T-helper 9 cell (primary cell): ENCODE results near the gene FAM118B.
"Not testable (repeated sequence)": the region's sequence is repeated elsewhere in the genome, so short reads cannot be mapped to it uniquely, and the experiment has no call there.

Experiments used
- DNase-seq: peaks from one replicate; pipeline ENCODE4 v3.0.0-alpha.2; 2020

Gene FAM118B

DNA sequence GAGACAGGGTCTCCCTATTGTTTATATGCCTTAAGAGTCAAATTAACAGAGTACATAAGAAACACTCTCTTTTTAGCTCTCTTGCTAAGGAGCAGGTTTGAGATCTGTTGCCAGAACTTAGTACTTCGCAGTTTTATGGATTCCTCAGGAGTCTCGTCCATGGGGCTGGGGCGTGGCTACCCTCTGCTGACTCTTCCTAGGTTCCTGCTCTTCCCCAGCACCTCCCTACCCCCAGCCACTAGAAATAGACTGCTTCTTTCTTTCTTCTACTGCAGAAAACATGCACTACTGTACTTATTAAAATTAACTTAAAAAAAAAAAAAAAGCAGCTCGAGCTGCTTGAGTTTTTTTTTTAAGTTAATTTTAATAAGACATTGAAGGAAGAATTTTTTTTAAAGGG lies 8.0 kb downstream of the FAM118B start:
- DNase-seq: no peak

DNA sequence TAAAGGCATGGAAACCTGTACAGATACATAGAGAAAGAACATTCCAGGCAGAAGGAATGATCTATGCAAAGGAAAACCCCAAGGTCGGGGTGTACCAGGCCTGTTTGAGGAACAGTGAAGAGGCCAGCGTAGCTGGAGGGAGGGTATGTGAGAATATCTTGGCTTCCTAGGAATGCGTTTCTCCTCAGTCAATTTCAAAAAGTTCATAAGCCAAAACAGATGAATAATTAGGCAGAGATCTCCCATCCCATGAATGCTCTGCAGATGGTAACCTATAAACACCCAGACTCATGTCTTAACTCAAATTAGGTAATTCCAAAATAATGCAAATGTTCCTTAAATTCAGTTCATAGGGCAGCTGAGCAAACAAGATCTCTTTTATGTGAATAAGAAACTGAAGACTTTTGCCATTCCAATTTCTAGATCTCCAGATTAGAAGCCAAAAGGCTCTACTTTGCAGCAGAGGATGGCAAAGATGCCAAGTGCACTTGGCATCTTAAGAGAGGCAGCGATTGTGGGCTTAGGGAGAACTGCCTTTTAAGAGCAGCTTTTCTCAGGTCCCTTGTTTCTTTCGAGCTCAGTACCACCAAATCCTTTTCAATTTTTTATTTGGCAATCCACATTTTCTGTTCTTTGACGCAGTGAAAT lies 13.2 kb downstream of the FAM118B start:
- DNase-seq: no peak

DNA sequence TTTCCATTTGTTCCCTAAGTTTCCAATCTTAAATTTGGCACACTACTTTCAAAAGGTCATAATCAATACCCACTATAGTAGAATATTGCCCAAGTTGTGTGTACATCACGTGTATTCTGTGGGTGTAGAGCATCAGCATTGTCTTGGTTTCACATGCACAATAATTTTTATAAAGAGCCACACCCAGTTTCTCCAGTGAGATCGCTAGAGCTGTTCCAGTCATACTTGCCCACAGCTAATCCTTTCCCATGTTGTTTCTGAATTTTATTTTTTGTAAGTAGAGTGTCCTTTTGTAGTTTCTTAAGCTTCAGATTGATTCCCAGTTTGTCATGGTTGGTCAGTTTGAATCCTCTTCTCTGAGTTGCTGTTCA lies 13.7 kb downstream of the FAM118B start:
- no peak for DNase-seq

DNA sequence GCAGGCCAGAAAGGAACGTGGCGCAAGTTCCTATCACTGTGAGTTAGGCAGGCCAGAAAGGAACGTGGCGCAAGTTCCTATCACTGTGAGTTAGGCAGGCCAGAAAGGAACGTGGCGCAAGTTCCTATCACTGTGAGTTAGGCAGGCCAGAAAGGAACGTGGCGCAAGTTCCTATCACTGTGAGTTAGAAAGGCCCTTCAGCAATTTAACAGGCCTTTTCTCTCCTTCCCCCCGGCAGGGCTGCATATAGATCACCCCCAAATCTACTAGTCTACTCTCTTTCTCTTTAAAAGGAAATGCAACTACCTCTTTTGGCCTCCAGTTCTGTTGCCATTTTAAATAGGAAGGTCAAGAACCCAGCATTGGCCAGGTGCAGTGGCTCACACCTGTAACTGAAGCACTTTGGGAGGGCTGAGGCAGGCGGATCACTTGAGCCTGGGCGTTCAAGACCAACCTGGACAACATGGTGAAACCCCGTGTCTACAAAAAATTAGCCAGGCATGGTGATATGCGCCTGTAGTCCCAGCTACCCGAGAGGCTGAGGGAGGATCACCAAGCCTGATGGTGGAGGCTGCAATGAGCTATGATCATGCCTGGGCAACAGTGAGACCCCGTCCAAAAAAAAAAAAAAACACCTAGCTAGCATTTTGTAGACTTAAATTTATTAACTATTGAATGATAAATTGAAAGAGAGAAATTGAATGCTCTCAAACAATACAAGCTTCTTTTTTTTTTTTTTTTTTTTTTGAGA lies 14.9 kb downstream of the FAM118B start:
- DNase-seq: no peak

DNA sequence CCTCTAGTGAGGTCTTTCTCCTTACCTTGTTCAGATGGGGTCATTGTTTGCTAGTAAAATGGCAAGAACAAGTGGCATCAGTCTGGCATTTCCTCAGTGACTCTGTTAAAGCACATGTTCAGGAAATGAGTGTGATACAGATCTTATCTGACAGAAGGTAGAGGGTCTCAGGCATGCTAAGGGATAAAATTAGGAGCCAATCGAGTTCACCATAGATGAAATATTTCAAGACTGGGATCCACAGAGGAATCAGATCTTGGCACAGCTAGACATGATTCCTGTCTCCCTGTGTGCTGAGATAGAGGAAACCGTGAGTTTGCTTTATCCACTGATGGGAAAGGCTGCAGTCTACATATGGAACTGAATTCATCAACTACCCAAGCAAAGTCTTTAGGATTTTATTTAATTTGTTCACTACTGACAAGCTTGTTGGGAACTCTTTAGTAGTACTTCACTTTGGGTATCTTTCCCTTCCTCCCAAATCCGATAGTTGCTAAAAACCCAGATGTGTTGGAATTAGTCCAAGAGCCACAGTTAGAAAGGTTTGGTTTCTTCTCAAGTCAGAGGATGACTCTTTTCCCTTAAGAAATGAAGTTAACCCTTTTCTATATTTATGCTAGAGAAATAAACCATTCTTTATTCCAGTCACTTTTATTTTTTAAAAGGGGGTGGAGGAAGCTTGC lies 18.4 kb downstream of the FAM118B start:
- no peak for DNase-seq

DNA sequence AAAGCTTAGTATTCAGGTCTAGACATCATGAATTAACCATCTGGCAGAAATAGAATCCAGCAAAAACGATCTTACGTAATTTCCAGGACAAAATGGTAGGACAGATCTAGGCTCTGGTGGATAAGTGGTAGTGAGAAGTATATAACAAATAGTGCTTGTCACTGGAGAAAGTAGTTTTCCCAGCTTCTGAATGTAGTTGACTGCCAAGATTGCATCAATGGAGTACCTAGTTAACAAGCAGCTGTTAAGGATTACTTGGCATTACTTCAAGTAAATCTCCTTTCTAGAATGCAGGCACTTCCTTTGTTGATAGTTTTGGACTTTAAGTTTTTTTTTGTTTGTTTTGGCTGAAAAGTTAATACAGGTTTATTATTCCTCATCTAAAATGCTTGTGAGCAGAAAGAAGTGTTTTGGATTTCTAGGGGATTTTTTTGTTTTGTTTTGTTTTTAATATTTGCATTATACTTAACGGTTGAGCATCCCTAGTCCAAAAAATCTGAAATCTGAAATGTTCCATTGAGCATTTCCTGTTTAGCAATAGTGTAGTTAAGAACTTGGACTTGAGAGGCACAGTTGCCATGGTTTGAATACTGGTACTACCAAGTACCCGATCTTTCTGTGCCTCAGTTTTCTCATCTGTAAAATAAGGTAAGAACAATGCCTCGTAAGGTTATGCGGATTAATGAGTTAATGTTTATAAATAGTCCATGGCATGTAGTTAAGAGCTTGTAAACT lies 20.3 kb downstream of the FAM118B start:
- no peak for DNase-seq

DNA sequence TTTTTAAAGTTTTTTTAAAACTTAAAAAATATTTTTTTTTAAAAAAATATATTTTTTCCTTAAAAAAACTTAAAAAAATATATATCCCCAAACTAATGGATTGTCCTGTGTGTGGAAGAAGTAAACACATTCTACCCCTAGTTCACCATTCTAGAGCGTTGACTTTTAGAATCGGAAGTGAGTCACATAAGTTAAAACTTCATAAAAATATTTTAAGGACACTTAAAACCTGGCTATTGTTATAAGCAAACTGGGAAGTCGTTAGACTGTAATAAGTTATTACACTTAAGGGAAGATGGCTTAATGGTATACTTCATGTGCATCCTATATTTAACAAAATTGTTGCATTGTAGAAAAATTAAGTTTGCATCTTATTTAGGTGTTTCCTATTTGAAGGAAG lies 21.1 kb downstream of the FAM118B start:
- no peak for DNase-seq

DNA sequence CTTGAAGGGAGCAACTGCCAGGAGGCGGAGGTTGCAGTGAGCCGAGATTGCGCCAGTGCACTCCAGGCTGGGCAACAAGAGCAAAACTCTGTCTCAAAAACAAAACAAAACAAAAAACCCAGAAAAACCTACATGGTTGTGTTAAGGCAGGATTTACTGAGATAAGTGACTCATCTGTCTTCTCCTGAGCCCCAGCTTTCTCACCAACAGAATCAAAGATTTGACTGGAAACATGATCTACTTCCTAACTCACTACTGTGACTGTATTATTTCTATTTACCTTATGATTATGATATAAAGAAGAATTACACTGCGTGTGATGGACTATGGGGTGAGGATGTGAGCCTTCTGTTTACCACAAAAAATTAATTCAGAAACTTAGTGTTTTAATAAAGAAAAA lies 21.8 kb downstream of the FAM118B start:
- DNase-seq: no peak

DNA sequence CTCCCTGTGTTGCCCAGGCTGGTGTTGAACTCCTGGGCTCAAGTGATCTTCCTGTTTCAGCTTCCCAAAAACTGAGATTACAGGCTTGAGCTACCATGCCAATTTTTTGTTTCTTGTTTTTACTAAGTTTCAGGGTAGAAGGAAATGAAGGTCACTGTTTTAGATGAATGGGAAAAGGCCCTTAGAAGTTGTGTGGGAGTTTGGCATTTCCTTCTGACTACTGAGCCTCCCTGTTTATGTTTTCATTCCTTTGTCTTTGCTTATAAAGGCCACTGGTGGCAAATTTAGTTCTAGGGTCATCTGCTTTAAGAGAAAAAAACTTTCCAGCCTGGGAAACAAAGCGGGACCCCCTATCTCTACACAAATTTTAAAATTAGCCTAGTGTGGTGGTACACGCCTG lies 35.1 kb downstream of the FAM118B start:
- no peak for DNase-seq

DNA sequence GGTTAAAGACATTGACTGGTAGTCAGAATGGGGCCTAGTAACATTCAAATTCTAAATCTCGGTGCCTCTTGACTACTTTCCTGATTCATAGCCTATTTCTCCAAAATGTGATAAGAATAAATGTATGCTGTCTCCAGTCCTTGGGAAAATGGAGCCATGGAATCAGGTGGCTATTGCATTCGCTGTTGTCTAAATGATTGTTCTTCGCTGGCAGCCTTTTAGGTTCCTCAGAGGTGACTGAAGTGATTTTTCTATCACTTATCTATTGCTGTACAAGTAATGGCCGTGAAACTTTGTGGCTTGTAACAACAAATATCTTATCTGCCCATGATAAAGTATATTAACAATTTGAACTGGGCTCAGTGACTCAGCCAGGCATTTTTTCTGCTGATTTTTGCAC lies 41.7 kb downstream of the FAM118B start:
- DNase-seq: no peak

DNA sequence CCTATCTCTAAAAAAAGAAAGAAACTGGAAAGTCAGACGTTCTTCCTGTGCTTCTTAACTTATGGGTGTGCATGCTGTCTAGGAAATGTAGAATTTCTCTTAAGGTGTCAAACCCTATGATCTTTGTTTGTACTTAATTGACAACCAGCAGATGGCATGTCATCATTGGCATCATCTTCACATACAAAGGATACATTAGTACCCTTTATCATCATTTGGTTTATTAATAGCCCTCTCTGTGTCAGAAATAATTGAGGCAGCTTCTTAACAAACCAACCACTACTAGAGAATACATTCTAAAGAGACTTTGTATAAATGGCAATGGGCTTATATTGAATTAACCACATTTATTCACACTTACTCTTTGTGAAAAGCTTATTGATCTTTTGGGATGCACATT lies 43.2 kb downstream of the FAM118B start:
- no peak for DNase-seq

DNA sequence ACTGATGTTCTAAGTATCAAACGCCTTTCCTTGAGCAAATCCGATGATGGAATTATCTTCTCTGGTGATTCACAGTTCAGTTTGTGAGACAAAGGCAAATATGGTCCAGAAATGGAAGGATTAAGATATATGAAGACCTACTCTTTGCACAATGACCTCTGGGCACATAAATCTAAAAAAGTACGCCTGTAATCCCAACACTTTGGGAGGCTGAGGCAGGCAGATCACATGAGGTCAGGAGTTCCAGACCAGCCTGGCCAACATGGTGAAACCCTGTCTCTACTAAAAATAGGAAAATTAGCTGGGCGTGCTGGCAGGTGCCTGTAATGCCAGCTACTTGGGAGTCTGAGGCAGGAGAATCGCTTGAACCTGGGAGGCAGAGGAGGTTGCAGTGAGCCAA lies 43.9 kb downstream of the FAM118B start:
- not testable (repeated sequence) for DNase-seq

DNA sequence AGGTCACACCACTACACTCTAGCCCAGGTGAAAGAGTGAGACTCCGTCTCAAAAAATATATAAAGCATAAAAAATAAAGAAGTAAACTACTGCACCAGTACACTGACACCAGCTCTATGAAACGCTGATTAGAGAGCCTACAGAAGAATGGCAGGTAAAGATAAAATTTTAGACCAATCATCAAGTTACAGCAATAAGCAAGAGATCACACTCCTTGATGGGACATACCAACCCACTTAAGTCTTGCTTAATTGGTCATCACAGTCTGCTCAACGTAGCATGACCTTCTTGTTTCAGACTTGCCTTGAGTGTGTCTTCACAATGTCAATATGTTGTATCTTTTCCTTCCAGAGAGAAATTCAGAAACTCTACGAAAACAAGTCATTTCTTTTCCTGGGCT lies 44.6 kb downstream of the FAM118B start:
- no peak for DNase-seq

DNA sequence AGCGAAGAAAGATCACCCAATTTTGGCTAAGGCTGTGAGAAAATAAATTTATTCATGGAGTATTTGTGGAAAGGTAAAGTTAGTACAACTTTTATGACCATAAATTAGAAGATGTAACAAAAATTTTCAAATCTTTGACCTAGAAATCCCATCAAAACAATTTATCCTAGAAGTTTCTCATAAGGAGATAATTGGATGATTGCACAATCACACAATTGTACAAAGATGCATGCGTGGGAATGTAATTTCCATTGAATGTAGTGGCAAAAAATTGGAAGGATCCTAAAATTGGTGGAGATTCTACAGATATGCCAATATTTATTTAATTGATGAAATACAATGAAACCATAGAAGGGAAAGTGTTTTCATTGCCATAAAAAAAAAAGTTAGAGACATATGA lies 45.6 kb downstream of the FAM118B start:
- DNase-seq: no peak

DNA sequence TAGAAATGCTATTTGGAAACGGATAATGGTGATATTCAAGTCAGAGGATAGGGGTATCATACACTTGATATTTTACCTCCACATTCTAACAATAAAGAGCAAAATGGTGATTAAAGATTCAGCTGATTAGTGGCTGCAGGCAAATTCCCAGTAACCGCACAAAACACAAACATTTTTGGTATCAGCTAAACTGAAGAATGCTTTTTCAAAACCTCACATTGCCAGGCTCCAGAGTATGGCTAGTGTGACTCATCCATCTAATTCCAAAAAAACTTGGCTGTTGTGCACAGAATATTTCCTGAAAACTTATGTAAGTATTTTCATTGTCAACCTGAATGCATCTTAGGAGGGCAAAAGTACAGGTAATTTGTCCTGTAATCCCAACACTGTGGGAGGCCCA lies 46.2 kb downstream of the FAM118B start:
- no peak for DNase-seq

DNA sequence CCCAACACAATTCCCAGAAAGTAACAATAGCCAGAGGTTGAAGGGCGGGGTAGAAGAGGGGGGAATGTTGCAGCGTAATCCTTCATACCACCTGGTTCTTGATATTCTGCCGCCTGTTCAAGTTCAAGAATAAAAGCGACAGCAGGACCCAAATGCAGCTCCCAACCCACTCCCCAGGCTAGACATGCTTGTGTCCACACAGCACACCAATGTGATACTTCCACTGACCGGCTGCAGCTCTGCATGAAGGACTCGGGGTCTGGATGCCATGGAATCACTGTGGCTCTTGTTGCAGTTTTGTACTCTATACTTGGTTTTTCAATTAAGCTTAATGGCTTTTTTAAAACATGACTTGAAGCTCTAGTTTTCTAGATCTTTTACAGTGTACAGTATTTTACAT lies 50.6 kb downstream of the FAM118B start:
- no peak for DNase-seq

DNA sequence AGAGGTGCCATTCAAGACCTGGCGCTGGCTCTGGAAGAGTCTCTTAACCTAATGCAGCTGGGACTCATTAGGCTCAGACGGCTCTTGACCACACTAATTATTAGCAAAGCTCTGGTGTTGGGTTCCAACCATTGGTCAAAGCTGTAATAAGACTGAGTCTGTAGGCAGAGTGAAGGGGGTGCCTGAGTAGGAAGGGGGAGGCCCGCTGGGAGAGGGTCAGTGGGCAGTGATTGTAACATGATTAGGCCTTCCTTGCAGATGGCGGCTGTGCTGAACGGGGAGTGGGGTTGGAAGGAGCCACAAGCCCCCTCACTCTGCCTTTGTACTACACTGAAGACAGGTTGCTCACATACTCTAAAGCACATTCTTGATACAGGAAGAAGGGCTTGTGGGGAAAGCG lies 51.9 kb downstream of the FAM118B start:
- no peak for DNase-seq

DNA sequence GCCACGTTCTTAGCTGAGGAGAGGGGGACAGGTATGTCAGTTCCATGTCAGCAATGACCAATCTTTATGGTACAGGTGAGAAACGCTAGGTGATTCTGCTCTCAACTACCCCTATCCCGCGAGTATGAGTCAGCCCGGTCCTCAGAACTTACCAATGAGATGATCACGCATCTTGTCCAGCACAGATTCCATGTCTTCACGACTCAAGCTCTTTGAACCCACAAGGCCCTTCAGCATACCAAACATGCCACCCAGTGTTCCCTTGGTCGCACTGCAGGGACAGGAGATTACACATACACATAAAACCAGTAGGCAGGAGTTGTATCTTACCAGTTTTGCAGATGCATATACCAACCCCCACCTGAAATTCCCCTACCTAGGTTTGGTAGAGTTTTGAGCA lies 54.2 kb downstream of the FAM118B start:
- DNase-seq: no peak

DNA sequence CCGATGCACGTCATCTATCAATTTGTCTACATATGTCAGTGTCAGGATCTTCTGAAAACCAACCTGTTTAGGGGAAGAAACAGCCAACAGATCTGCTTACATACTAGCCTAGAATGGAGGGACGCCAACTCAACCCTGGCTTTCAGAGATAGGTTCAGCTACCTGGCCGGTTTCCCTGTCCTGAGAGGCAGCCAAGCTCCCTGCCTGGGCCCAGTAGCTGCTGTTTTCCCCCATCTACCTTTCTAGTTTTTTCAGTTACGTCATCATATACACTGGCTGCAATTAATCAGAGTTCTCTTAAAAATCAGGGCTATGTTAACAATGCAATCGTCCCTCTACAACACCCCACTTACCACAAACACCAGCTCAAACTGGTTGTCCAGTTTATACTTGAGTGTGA lies 56.1 kb downstream of the FAM118B start:
- DNase-seq: no peak

DNA sequence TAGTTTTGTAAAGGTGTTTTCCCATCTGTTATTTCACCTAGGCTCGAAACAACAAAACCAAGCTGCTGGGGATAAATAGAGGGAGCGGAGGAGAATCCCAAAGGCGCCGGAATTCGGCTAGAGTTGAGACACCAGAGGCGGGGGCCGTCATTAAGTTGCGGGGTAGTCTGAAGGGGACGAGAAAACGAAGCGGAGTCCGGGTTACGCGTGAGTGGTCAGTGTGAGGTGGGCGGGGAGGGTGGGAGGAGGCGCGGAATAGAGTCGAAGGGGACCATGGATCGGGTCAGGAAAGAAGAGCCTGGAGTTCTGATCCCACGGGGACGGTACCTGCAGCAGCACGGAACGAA lies 56.8 kb downstream of the FAM118B start:
- DNase-seq: no peak

DNA sequence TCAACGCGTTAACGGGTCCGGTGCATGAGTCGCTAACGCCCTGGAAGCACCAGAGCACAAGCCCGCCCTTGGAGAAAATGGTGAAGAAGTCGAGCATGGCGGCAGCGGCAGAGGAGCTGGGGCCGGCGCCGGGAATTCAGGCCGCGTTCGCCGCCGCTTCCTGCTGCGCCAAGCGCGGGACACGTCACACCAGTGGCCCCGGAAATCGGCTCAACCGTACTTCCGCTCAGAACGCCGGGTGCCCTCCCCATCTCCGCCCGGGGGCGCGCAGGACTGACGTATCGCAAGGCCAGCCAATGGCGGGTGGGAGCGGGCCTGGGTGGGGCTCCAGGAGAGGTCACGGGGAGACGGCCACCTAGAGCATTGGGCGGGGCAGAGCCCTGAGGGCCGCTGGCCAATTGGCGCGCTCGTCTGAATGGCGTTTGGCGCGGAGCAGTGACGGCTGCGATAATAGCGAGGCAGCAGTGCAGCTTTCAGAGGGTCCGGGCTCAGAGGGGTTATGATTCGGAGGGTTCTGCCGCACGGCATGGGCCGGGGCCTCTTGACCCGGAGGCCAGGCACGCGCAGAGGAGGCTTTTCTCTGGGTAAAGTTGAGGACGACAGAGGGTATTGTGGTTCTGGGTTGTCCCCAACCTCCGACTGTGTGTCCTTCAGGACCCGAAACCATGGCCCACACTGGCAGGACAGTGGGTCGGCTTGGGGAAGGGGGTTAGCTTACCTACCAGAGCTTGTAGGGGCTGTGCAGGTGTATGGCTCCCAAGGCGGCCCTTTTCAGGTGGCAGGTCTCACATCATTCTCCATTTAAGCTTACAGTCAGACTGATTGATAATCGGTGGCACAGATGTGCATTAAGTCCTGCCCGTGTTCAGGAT lies 57.4 kb downstream of the FAM118B start, which contains the start of the genes FOXRED1 and SRPRA:
FOXRED1 (plus strand) TSS at position 447 of the 872 bp plus-strand sequence; CDS start at position 500, 53 bp downstream.
SRPRA (minus strand) TSS at position 188 of the 872 bp plus-strand sequence; CDS start at position 97, 91 bp downstream.
- DNase-seq: peak; percentile 99

DNA sequence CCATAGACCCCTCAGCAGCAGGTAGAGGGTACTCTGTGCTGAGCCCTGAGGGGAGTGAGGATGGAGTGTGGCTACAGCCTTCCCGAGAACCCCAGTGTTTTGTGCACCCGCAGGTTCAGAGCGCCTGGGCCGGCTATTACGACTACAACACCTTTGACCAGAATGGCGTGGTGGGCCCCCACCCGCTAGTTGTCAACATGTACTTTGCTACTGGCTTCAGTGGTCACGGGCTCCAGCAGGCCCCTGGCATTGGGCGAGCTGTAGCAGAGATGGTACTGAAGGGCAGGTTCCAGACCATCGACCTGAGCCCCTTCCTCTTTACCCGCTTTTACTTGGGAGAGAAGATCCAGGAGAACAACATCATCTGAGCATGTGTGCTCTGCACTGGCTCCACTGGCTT lies 65.7 kb downstream of the FAM118B start:
- DNase-seq: no peak
